Activated CD4-positive, alpha-beta T cell treated with anti-CD3 and anti-CD28 coated beads, Interleukin-10, Interleukin-2, amounts not matched to agents 100 ng/mL and 50 ng/mL, durations not matched to agents 16 hours and 8 hours (primary cell): ENCODE measurements around the gene SLC25A12.
"Not testable (repeated sequence)": the region's sequence is repeated elsewhere in the genome, so short reads cannot be mapped to it uniquely, and the experiment has no call there.

Experiments used
- DNase-seq: peaks from one replicate; pipeline ENCODE4 v3.0.0-alpha.2; 2020

Gene SLC25A12

DNA sequence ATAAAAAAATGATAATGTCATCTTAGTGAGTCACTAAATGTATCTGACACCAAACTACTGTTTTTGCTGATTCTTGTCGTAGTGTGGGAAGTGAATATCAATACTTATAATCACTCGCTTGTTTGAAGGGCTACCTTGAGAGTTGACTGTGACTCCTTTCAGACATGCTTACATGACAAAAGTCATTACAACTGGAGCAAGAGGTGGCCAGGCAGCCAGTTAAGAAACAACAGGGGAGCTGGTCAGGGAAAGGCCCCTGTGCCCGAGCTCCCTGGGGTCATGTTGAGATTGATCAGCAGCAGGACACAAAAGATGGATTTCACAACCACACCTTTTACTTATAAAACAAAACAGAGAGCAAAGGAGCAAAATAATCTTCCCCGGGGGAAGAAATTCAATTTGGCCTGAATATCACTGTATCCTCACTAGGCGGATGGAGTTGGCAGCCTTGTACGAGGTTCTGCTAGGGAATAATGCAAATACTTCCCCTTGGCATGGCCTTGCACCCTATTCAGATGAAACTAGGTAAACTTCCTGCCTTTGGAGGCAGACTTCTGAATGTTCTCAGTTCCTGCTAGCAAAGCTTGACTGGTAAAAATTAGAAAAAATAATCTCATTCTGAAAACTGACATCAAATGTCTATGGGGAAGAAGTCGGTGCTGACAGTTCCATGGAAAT lies 105.6 kb downstream of the SLC25A12 start:
- DNase-seq = no peak

DNA sequence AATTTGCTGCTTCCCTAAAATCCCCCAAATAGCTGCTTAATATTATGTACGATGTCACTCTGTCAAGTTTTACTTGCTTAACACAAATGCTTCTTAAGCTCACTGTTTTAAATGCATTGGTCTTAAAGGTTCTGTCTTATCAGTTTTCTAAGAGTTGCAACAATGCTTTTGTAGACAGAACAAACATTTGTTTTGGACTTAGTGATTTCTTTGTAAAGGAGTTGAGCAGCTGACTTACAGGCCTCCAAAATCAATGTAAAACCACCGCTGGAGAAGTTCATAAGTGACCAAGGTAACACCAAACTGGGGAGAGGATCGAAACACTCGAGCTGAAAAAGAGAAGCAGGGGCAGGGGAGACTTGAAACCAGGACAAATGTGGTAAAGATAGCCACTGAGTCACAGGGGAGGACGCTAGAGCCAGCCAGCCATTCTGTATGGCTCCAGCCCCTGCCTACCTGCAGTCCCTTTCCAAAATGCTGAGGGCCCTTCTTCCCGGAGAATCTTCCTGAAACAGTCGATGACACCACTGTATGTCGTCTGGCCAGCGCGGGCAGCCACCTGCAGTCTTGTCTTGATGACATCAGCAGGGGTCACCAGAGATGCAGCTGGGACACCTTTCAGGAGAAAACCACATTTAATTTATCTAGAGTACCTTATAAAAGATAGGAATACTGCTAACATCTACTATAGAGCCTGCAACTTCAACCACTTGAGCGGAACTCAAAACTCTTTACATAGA lies 106.5 kb downstream of the SLC25A12 start:
- no peak for DNase-seq

GRCh38 chr2:171785450-171785849 lies 108.6 kb downstream of the SLC25A12 start:
- DNase-seq = no peak

DNA sequence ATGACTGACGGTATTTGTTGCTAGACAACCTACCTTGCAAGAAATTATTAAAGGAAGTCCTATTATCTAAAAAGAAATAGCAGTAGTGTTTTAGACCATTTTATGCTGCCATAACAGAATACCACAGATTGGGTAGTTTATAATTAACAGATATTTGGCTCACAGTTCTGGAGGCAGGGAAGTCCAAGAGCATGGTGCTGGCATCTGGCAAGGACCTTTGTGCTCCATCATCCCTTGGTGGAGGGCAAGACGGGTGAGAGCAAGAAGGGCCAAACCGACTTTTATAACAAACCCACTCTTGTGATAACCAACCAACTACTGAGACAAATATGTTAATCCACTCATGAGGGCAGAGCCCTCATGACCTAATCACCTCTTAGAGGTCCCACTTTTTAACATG lies 115.5 kb downstream of the SLC25A12 start:
- DNase-seq = no peak

- DNase-seq = not testable (repeated sequence)
These were observed 119.5 kb downstream of the SLC25A12 start for GRCh38 chr2:171774581-171774980.

DNA sequence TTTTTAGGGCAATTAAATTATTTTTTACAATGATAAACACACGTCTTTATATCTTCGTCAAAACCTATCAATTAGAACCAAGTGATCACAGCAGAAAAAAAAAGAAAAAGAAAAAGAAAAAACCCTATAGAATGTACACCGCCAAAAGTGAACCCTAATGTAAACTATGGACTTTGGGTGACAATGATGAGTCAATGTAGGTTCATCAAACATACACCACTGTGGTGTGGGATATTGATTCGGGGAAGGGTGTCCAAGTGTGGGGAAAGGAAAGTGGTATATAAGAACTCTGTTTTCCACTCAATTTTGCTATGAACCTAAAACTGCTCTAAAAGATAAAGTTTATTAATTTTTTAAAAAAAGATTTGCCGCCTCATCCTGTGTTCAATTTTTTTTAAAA lies 121.7 kb downstream of the SLC25A12 start:
- no peak for DNase-seq

DNA sequence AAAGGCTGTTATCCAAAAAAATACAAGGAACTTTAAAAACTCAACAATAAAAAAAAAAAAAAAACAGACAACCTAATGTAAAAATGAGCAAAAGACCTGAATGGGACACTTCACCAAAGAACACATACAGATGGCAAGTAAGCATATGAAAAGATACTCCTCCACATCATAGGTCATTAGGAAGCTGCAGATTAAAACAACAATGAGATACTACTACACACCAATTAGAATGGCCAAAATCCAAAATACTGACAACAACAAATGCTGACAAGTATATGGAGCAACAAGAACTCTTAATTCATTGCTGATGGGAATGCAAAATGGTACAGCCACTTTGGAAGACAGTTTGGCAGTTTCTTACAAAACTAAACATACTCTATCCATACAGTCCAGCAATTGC lies 122.6 kb downstream of the SLC25A12 start:
- DNase-seq = no peak

DNA sequence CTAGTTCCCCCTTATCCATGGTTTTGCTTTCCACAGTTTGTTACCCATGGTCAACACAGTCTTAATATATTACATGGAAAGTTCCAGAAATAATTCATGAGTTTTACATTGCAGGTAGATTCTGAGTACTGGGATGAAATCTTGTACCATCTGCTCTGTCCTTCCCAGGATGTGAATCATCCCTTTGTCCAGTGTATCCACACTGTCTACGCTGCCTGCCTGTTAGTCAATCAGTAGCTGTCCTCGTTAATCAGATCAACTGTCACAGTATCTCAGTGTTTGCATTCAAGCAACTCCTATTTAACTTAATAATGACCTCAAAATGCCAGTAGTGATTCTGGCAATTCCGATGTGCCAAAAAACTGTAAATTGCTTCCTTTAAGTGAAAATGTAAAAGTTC lies 130.4 kb downstream of the SLC25A12 start:
- DNase-seq = no peak

- DNase-seq = no peak
These were observed 131.0 kb downstream of the SLC25A12 start for GRCh38 chr2:171762879-171763573.

- DNase-seq = not testable (repeated sequence)
These were observed 132.9 kb downstream of the SLC25A12 start for GRCh38 chr2:171761176-171761575.

GRCh38 chr2:171758762-171759161 lies 135.3 kb downstream of the SLC25A12 start:
- not testable (repeated sequence) for DNase-seq

DNA sequence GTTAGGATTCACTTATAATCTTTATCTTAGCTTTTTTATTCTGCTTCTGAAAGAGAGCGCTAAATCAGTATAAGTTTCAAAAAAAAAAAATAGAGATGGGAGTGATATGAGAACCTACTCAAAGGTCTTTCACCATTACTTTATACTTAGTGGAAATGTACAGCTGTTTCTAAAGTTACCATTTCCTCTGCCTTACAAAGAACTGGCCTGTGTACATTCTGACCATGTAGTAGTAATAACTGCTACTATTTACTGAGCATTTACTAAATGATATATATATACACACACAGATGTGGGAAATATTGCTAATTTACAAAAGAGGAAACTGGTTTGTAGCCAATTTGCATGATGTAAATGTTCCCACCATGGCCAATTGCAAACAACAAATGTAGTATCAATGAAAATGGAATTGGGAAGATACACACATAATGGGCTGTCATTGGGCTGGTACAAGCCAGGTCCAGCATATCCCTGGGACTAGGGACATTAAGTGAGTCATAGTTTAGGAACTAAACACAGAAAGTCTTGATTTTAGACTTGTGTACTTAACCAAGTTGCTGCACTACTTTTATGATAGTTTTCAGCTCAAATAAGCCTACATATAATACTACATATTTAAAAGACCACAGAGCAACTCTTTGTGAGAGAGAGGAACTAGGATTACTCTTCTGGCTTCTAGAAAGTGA lies 139.6 kb downstream of the SLC25A12 start:
- no peak for DNase-seq

DNA sequence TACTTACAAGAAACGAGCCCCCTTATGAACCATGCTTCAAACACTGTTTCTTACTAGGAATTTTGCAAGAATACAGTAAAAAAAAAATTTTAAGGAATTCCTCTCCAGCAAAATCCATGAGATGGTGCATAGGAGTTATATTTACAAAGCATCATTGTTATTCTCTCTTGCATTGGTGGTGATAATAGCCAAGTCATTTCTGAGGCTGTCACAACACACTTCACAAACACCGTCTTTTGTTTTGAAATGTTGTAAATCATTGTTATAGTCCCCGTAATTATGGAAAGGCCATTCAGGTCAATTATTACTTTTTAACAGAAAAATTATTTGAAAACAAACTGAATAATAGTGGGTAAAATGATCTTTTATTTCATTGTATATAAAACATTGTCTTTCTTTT lies 146.7 kb downstream of the SLC25A12 start:
- no peak for DNase-seq

- no peak for DNase-seq
These were observed 148.2 kb downstream of the SLC25A12 start for GRCh38 chr2:171745806-171746205.

DNA sequence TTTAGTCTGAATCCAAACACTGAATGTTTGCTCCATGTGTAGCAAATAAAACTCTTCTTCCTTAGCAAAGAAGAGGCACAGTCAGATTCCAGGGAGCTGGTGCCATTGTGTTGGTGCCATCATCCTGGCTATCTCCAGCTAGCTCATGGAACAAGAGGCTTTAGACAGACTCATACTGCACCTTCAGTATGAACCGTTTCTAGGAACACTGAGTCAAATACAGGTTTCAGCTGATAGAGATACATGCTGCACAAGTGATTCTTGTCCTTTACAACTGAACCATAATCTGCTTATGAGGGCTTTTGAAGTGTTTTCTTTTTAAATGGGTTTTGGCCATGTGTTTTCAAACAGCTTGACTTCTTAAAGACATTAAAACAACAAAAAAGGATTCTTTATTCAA lies 148.9 kb downstream of the SLC25A12 start:
- DNase-seq = peak; percentile 44

GRCh38 chr2:171742760-171743159 lies 151.3 kb downstream of the SLC25A12 start:
- no peak for DNase-seq

DNA sequence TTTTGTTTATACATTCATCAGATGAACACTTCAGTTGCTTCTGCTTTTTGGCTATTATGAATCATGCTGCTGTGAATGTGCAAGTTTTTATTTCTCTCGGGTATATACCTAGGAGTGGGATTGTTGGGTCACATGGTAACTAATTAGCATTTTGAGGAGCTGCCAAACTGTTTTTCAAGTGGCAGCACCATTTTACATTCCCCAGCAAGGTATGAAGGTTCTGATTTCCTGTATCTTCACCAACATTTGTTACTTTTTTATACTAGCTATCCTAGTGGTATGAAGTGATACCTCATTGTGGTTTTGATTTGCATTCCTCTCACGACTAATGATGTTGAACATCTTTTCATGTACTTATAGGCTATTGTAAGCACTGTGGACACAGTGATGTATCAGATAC lies 152.9 kb downstream of the SLC25A12 start:
- no peak for DNase-seq

GRCh38 chr2:171735991-171736710 lies 157.9 kb downstream of the SLC25A12 start:
- no peak for DNase-seq
